Measurements from ENCODE around the gene OARD1.

DNA sequence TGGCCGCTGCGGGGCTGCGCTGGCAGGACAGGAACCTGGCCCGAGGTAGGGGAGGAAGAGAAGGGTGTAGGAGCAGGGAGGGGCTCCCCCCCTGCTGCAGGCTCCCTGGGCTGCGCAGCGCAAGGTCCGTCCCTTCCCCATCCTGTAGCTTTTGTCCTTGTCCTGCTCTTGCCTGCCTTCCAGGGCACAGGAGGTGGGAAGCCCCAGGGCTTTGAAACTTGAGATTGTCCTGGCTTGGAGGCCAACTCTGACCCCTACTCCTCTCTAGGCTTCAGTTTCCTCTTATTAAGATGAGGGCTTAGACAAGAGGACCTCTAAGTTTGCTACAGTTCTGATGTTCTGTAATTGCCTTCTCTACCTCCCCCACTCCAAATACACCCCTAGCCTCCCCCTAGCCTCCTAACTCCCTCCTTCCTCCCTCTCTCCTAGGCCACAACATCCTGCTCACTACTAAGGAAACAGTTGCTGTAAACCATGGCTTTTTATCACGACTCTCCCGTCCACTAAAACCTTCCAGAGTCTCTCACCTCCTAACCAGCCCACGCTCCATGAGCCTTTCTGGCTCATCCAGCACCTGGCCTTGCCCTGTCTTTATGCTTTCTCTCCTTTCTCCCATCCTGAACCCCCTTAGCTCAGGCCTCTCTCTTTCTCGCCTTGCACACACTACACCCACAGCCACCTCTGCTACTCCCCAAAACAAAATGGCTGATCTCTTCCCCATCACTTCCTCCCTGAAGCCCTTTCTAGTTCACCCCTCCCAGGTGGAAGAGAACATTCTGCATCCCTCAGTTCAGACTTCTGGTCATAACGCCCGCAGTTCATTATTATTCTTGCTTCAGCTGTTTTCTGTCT is 43.4 kb downstream of the OARD1 start:
- TF ChIP-seq TARDBP (IDR thresholded peaks at IDR 0.05) (no peak), HDGF (IDR thresholded peaks at IDR 0.05; ENCODE audit: borderline replicate concordance) (no peak), FOXM1 (IDR thresholded peaks at IDR 0.05; ENCODE audit: borderline replicate concordance) (no peak), ELF4 (IDR thresholded peaks at IDR 0.05) (no peak), BHLHE40 (IDR thresholded peaks at IDR 0.05; ENCODE audit: borderline replicate concordance) (no peak), SUZ12 (IDR thresholded peaks at IDR 0.05) (no peak), SP1 (IDR thresholded peaks at IDR 0.05) (no peak), FOXK2 (IDR thresholded peaks at IDR 0.05) (no peak)
- TF ChIP-seq, protein P1, sequence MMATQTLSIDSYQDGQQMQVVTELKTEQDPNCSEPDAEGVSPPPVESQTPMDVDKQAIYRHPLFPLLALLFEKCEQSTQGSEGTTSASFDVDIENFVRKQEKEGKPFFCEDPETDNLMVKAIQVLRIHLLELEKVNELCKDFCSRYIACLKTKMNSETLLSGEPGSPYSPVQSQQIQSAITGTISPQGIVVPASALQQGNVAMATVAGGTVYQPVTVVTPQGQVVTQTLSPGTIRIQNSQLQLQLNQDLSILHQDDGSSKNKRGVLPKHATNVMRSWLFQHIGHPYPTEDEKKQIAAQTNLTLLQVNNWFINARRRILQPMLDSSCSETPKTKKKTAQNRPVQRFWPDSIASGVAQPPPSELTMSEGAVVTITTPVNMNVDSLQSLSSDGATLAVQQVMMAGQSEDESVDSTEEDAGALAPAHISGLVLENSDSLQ (IDR thresholded peaks at IDR 0.05): no peak
